Prostate gland (tissue), 2 donors: ENCODE results near the gene CDC7.
"Not testable (repeated sequence)": the region's sequence is repeated elsewhere in the genome, so short reads cannot be mapped to it uniquely, and the experiment has no call there.

ENCODE experiments used
- POLR2A ChIP-seq: fragments of 450-650 bp; IDR thresholded peaks from one replicate; pipeline ENCODE4 v1.6.1; 2016; ENCODE audit warnings: antibody characterized with exemption, mild to moderate bottlenecking
- POLR2AphosphoS5 ChIP-seq: sonication (generic); formaldehyde crosslinking; IDR thresholded peaks from one replicate; pipeline ENCODE4 v1.6.1; 2017; ENCODE audit warnings: antibody characterized with exemption
- TF ChIP-seq, protein P1 (sequence below), 4 experiments: fragments of 200-600 bp in 2 of 4; fragments of 450-650 bp in 2 of 4; sonication (generic) in 2 of 4; IDR thresholded peaks; 1 replicate in 3 of 4; 2 replicates in 1 of 4; pipeline ENCODE4 v1.5.1; 2016 to 2019; ENCODE audit warnings: antibody characterized with exemption in 4 of 4, mild to moderate bottlenecking in 2 of 4, moderate library complexity in 2 of 4

- TF ChIP-seq POLR2A, POLR2AphosphoS5: not testable (repeated sequence)
- TF ChIP-seq, protein P1, sequence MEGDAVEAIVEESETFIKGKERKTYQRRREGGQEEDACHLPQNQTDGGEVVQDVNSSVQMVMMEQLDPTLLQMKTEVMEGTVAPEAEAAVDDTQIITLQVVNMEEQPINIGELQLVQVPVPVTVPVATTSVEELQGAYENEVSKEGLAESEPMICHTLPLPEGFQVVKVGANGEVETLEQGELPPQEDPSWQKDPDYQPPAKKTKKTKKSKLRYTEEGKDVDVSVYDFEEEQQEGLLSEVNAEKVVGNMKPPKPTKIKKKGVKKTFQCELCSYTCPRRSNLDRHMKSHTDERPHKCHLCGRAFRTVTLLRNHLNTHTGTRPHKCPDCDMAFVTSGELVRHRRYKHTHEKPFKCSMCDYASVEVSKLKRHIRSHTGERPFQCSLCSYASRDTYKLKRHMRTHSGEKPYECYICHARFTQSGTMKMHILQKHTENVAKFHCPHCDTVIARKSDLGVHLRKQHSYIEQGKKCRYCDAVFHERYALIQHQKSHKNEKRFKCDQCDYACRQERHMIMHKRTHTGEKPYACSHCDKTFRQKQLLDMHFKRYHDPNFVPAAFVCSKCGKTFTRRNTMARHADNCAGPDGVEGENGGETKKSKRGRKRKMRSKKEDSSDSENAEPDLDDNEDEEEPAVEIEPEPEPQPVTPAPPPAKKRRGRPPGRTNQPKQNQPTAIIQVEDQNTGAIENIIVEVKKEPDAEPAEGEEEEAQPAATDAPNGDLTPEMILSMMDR (IDR thresholded peaks at IDR 0.05): not testable (repeated sequence)
Measured at GRCh38 chr1:91516605-91517004, 16.0 kb downstream of the CDC7 start.
